HG03066 (cell line): Measurements from ENCODE around the gene CD80.
"Not testable (repeated sequence)": the region's sequence is repeated elsewhere in the genome, so short reads cannot be mapped to it uniquely, and the experiment has no call there.

Source experiments
- ATAC-seq: cut with Tn5 transposase; IDR thresholded peaks from one replicate; pipeline ENCODE4 v1.9.1; 2021; ENCODE audit warnings: low read depth; ENCODE audit not compliant: unreplicated experiment

The CD80 gene

GRCh38 chr3:119559441-119559963 lies at the start of gene CD80:
Gene CD80 (minus strand): TSS chr3:119559614. CDS start chr3:119557728, 1,886 bp downstream.
- ATAC-seq = peak; percentile 60

GRCh38 chr3:119608405-119609000 lies 49.1 kb upstream of the CD80 start:
- no peak for ATAC-seq

- ATAC-seq = no peak
These were observed 45.5 kb upstream of the CD80 start for GRCh38 chr3:119604878-119605277.

GRCh38 chr3:119602676-119603075 lies 43.3 kb upstream of the CD80 start:
- ATAC-seq = no peak

- peak; percentile 9 for ATAC-seq
These were observed 41.7 kb upstream of the CD80 start for GRCh38 chr3:119601154-119601553.

GRCh38 chr3:119600732-119601131 lies 41.3 kb upstream of the CD80 start:
- peak; percentile 63 for ATAC-seq

GRCh38 chr3:119599558-119600174 lies 40.3 kb upstream of the CD80 start:
- no peak for ATAC-seq

- peak; percentile 41 for ATAC-seq
These were observed 39.1 kb upstream of the CD80 start for GRCh38 chr3:119598410-119599098.

- ATAC-seq = no peak
These were observed 38.3 kb upstream of the CD80 start, which contains the start of gene PLA1A for GRCh38 chr3:119597548-119598288. Gene PLA1A (plus strand): TSS chr3:119597885. CDS start chr3:119597914, 29 bp downstream.

GRCh38 chr3:119596398-119596797 lies 37.0 kb upstream of the CD80 start:
- ATAC-seq = no peak

GRCh38 chr3:119595639-119596334 lies 36.4 kb upstream of the CD80 start:
- ATAC-seq = no peak

GRCh38 chr3:119594929-119595328 lies 35.5 kb upstream of the CD80 start:
- ATAC-seq = not testable (repeated sequence)

GRCh38 chr3:119594066-119594465 lies 34.7 kb upstream of the CD80 start:
- ATAC-seq = no peak

- ATAC-seq = no peak
These were observed 33.4 kb upstream of the CD80 start for GRCh38 chr3:119592861-119593260.

- no peak for ATAC-seq
These were observed 31.3 kb upstream of the CD80 start for GRCh38 chr3:119590706-119591105.

- no peak for ATAC-seq
These were observed 29.8 kb upstream of the CD80 start for GRCh38 chr3:119589102-119589773.

GRCh38 chr3:119588112-119588511 lies 28.7 kb upstream of the CD80 start:
- no peak for ATAC-seq

- ATAC-seq = no peak
These were observed 27.3 kb upstream of the CD80 start for GRCh38 chr3:119586733-119587172.

GRCh38 chr3:119585856-119586570 lies 26.6 kb upstream of the CD80 start:
- ATAC-seq = no peak
